Urothelium cell line (cell line): Measurements from ENCODE around the gene TRIM38.
"Not testable (repeated sequence)": the region's sequence is repeated elsewhere in the genome, so short reads cannot be mapped to it uniquely, and the experiment has no call there.

Experiments
- DNase-seq: peaks from one replicate; pipeline ENCODE4 v3.0.0; 2011; ENCODE audit warnings: low spot score, mixed read lengths
- FAIRE-seq: peaks from 2 replicates; lab custom pipeline; 2011; peaks lifted over from hg19 to GRCh38; lab: Jason Lieb, UNC

Gene TRIM38

GRCh38 chr6:25962149-25963127 is at the start of gene TRIM38:
Gene TRIM38 (plus strand): TSS chr6:25962802. CDS start chr6:25966523, 3,721 bp downstream.
- DNase-seq (peak; percentile 75), FAIRE-seq (no peak)

DNA sequence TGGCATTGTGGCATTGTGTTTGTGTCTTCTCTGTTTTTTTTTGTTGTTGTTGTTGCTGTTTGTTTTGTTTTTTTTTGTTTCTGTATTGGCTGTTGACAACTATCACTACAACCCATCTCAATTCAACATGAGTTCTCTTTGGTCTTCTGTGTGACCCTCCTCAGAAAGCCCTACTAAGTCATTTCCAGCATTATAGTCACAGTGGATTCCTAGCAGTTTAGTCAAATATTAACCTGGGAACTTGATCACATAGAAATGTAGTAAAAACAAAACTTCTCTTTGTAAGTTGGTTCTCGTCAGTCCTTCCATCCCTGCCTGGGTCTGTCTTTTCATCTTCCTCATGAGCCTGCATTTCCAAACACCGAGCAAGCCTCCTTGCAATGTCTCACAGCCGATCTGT is 48.9 kb upstream of the TRIM38 start:
- no peak for FAIRE-seq

GRCh38 chr6:25916330-25916729 is 46.3 kb upstream of the TRIM38 start:
- no peak for DNase-seq

More for the DNA sequence above, 48.9 kb upstream of the TRIM38 start:
- no peak for DNase-seq

GRCh38 chr6:25916789-25917490 is 45.7 kb upstream of the TRIM38 start:
- DNase-seq, result no peak
- FAIRE-seq, result no peak

More at GRCh38 chr6:25916330-25916729, 46.3 kb upstream of the TRIM38 start:
- no peak for FAIRE-seq

DNA sequence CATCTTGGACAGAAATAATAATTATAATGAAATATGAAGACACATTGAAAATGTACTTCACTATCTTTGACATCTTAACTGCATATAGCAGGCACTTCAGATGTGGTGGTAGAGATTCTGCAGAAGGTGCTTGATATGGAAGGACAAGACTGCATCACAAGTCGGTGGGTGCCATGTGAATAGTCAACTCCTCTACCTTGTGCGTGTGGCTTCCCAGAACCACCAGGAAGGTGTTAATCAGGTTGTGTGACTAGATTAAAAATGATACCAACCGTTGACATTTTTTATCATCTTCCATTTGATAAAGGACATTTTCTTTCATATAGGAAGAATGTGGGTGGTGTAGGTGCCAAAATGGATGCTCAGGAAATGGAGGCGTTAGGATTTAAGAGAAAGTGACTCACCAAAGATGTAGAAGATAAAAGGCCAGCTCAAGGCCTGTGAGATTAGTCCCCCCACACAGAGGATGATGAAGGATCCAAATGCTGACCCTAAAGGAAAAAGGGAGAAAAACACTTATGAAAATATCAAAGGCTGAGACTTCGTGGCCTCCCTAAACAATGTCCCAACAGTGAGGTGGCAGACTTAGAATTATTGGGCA is 44.4 kb upstream of the TRIM38 start:
- FAIRE-seq, result no peak
- no peak for DNase-seq

DNA sequence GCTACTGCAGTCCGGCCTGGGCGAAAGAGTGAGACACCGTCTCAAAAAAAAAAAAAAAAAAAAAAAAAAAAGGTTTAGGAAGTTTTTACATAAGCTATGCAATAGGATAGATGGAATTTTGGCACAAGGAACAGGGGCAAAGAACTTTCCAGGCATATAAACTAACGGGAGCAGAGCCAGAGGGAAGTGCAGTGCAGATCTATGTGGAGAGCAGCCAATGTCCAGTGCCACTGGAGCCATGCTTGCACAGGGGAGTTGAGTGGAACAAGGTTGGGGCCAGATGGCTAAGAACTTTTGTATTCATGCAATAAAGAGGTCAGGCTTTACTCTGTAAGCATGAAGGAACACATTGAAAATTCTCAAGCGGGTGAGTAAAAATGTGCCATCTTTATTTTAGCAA is 42.9 kb upstream of the TRIM38 start:
- FAIRE-seq, result no peak
- no peak for DNase-seq

DNA sequence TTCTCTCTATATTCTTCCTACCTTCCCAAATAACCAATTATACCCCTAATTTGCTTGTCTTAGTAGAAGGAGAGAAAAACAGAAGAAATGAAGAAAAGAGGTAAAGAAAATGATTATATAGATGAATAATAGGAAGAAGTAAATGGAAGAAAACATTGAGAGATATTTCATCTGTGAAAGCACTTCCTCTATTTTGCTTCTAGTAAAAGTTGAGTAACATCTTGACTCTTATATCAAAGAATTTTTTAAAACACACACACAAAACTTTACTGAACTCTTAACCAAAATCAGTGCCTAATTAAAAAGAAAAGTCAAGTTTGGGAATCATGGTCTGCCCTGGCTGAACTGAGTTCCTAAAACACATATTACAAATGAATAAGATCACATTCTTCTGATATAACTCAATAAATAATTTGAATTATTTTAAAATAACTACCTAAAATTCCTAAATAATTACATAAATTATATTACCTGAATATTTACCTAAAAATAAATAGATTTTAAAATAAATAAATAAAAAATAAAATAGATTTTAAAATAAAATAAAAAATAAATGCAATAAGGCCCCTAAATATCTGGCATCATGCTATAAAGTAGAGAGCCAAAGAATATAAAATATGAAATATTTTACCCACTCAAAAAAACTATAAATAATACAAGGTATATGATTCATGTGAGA is 40.9 kb upstream of the TRIM38 start:
- FAIRE-seq, result no peak
- no peak for DNase-seq

DNA sequence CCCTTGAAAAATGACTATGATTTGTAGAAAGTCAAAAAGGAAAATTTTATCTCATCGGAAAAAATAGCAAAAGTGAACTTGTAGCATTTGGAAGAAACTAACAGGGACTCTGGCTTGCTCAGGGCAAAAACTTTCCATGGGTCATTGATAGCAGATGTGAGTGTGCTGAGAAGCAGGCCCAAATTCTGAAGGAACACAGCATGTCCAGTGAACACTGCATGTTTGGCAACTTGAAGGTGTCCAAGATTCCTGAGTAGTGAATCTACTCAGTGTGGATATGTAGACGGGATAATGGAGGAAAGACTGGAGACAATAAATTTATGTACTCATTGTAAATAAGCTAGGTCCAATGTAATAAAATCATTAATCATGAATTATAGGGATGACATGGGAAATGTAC is 40.3 kb upstream of the TRIM38 start:
- DNase-seq (no peak), FAIRE-seq (no peak)

DNA sequence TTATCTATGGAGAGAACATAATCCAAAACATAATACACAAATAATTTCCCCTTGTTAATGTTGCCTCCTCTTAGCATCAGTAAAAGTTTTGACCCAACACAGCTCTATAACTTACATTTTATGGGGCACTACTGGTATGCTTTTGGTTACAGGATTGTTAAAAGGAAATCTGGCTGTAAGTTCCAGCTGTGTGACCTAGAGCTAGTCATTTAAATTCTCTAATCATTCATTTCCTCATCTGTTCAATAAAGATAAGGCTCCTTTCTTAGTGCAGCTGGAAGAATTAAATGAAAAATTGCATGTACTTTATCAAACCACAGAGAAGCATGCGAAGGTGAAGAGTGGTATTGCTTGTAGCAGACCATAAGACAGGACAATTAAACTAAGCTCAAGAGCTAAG is 36.7 kb upstream of the TRIM38 start:
- DNase-seq (no peak), FAIRE-seq (no peak)

GRCh38 chr6:25927178-25927577 is 35.4 kb upstream of the TRIM38 start:
- DNase-seq (no peak), FAIRE-seq (no peak)

DNA sequence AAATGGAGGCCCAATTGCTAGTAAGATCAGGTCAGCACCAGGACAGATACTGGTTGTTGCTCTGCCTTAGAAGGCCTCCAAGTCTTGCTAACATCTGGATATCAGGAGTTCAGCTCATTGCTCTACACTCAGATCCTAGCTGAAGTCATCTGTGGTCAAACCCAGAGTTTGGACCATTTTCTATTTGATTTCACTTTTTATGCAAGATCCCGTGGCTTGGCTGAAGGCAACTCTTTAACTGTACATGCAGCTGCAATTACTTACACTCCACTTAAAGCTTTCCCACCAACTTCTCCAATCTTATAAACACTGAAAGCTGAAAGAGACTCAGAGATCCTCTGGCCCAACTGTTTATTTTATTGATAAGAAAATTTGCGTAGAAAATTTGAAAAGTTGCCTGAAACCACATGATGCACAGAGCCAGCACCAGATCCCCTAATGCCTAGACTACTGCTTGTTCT is 34.8 kb upstream of the TRIM38 start:
- no peak for FAIRE-seq
- DNase-seq, result no peak

- no peak for DNase-seq
- FAIRE-seq, result no peak
Observed at GRCh38 chr6:25928562-25929324, 33.9 kb upstream of the TRIM38 start.

GRCh38 chr6:25929785-25930184 is 32.8 kb upstream of the TRIM38 start:
- DNase-seq, FAIRE-seq: not testable (repeated sequence)

DNA sequence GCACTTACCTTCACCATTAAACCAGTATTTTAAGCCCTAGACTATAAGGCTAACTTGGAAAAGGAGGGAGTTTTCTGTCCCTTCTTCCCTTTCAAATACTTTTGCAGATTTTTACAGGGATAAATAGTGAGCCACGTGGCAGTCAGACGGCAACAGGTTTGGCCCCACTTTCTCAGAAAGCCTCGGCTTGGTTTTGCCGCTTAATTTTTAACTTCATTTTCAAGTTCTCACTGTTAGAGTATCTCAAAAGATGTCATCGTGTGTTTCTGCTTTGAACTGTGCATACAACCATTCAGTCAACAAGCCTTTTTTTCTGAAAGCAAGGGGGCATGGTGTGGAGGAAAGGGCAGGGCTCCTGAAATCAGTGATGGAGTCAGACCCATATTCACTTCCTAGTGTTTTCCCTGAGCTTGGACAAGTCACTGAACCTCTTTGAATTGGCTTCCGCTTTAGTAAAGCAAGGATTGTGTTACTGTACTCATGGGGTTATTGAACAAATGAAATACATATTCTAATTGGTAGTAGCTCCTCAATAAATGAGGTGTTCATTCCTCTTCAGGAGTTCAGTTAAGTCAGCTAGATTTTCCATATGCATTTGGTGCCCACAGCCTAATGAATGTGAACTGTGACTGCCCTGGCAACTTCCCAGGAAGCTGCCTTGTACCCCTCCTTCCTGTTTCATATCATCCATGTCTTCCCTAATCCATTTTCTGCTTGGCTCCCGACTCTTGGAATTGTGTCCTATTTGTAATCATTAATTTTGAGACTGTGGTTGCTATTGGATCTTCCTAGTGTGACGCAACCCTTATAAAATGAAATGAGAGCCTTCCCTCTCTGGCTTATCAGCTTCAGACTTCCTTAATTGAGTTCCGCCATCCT is 31.8 kb upstream of the TRIM38 start, which contains the start of gene SLC17A2:
TSS of gene SLC17A2 (minus strand) at position 160 of the 879 bp plus-strand sequence. CDS start 4,895 bp downstream, outside the sequence.
- no peak for FAIRE-seq
- no peak for DNase-seq

DNA sequence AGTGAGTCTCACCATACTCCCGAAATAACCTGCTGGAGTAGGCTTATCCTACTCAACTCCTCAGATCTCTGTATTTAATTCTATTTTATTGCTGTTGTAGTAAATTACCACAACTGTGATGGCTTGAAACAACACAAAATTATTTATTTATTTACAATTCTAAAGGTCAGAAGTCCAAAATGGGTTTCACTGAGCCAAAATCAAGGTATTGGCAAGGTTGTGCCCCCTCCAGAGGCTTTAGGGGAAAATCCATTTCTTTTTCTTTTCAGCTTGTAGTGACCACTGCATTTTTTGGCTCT is 31.2 kb upstream of the TRIM38 start:
- FAIRE-seq, result no peak

DNA sequence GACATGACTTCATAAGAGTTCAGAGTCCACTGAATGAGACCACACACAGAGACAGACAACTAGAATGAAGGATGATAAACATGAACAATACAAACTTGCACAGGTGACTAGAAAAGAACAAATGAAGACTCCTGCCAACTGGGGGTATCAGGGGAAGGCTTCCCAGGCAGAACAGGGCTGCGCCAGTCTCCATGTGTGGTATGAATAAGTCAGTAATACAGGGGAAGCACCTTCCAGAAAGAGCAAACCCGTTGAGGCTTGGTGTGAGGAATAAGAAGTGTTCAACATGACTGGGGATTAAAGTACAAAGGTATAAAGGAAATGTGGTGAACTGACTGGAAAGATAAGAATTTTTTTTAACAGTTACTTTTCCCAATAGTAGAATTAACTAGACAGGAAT is 28.4 kb upstream of the TRIM38 start:
- FAIRE-seq (no peak), DNase-seq (no peak)

More for the DNA sequence above, 31.2 kb upstream of the TRIM38 start:
- DNase-seq, result no peak

DNA sequence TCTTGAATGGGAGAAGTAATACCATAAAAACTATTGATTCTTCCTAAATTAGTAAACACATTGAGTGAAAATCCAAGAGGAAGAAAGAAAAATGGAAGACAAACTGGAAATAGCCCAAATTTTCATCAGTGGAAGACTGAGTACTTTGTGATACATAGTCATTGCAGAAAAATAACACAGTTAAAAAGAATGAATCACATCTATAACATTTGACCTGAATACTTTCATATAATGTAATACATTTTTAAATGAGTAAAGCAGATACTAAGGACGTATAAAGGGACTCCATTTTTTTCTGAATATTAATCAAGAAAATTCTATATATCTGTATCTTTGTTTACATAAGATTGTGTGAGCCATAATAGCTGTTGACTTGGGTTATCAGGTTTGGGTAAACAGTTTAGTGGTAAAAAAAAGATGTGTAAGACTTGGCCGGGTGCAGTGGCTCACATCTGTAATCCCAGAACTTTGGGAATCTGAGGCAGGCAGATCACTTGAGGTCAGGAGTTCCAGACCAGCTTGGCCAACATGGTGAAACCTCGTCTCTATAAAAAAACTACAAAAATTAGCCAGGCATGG is 27.8 kb upstream of the TRIM38 start:
- no peak for FAIRE-seq
- no peak for DNase-seq

- FAIRE-seq (no peak), DNase-seq (no peak)
Observed at GRCh38 chr6:25935953-25936352, 26.6 kb upstream of the TRIM38 start.

- no peak for DNase-seq
- FAIRE-seq, result no peak
Observed at GRCh38 chr6:25939593-25939992, 23.0 kb upstream of the TRIM38 start.
